HEK293T (cell line): ENCODE results near the gene PARVB.

Experiments used
- BHLHE40 ChIP-seq: fragments of 450-650 bp; IDR thresholded peaks from 2 replicates; pipeline ENCODE4 v1.6.1; 2016; ENCODE audit warnings: mild to moderate bottlenecking, moderate library complexity, borderline replicate concordance
- CTBP1 ChIP-seq: fragments of 450-650 bp; IDR thresholded peaks from 2 replicates; pipeline ENCODE4 v1.6.1; 2016; ENCODE audit warnings: borderline replicate concordance
- ELF4 ChIP-seq: fragments of 450-650 bp; IDR thresholded peaks from 2 replicates; pipeline ENCODE4 v1.6.1; 2017; ENCODE audit warnings: antibody characterized with exemption
- FOXA1 ChIP-seq: fragments of 450-650 bp; IDR thresholded peaks from 2 replicates; pipeline ENCODE4 v1.6.1; 2016; ENCODE audit warnings: mild to moderate bottlenecking
- FOXM1 ChIP-seq: fragments of 450-650 bp; IDR thresholded peaks from 2 replicates; pipeline ENCODE4 v1.6.1; 2017; ENCODE audit warnings: mild to moderate bottlenecking, borderline replicate concordance
- HDGF ChIP-seq: fragments of 450-650 bp; IDR thresholded peaks from 2 replicates; pipeline ENCODE4 v1.6.1; 2017; ENCODE audit warnings: antibody characterized with exemption, borderline replicate concordance
- L3MBTL2 ChIP-seq: fragments of 450-650 bp; conservative IDR thresholded peaks from 2 replicates; pipeline ENCODE4 v1.6.1; 2016; ENCODE audit warnings: mild to moderate bottlenecking
- NFRKB ChIP-seq: fragments of 450-650 bp; IDR thresholded peaks from 2 replicates; pipeline ENCODE4 v1.6.1; 2016; ENCODE audit warnings: mild to moderate bottlenecking, moderate library complexity
- ZNF384 ChIP-seq: fragments of 450-650 bp; IDR thresholded peaks from 2 replicates; pipeline ENCODE4 v1.6.1; 2016

- no peak for TF ChIP-seq FOXA1
- no peak for TF ChIP-seq ELF4
- TF ChIP-seq ZNF384: no peak
- no peak for TF ChIP-seq L3MBTL2
- TF ChIP-seq HDGF: no peak
- no peak for TF ChIP-seq BHLHE40
- no peak for TF ChIP-seq FOXM1
- no peak for TF ChIP-seq CTBP1
- TF ChIP-seq NFRKB: no peak
Observed at GRCh38 chr22:44045145-44045544, 21.0 kb downstream of the PARVB start.
